SKM-1 (cell line): ENCODE measurements around the gene HOXB13.

Experiments used
- DNase-seq: peaks from one replicate; lab custom pipeline; 2025; ENCODE audit not compliant: unreplicated experiment; lab: John Stamatoyannopoulos, UW

Gene HOXB13

DNA sequence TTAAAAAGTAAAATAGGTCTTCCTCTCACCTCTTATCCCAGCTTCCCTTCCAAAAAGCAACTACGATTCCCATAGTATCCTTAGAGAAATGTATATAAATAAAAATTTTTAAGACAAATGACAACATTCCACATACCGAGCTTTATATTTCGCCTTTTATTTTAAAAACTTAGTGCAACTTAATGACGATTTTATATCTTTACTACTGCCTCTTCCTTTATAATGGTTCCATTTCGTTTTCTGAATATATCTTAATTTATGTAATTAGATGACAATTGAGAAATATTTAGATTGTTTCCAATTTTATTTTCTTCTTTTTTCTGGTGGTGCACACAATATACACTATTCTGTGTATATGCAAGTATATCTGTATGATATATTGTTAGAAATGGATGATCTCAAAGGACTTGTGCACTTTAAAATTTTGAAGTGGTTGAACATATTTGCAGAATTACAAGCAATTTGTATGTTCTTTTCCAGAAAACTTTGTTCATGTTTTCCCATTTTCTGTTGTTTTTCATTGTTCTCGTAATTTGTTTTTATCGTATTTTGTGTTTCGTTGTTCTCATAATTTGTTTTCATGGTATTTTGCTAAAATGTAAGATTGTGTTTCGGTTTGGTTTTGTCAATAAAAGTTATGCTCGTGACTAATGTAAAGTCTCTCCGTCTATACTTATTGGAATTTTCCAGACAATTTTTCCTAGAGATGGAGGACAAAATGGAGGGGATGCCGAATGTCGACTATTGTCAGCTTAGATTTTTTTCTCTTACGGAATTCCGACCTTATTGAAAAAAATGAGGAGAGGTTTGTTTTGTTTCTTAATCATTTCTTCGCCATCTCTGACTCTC lies 20.4 kb upstream of the HOXB13 start:
- DNase-seq, result no peak

- no peak for DNase-seq
These were observed 19.2 kb upstream of the HOXB13 start for GRCh38 chr17:48747445-48748363.

GRCh38 chr17:48746916-48747444 lies 18.4 kb upstream of the HOXB13 start:
- no peak for DNase-seq

DNA sequence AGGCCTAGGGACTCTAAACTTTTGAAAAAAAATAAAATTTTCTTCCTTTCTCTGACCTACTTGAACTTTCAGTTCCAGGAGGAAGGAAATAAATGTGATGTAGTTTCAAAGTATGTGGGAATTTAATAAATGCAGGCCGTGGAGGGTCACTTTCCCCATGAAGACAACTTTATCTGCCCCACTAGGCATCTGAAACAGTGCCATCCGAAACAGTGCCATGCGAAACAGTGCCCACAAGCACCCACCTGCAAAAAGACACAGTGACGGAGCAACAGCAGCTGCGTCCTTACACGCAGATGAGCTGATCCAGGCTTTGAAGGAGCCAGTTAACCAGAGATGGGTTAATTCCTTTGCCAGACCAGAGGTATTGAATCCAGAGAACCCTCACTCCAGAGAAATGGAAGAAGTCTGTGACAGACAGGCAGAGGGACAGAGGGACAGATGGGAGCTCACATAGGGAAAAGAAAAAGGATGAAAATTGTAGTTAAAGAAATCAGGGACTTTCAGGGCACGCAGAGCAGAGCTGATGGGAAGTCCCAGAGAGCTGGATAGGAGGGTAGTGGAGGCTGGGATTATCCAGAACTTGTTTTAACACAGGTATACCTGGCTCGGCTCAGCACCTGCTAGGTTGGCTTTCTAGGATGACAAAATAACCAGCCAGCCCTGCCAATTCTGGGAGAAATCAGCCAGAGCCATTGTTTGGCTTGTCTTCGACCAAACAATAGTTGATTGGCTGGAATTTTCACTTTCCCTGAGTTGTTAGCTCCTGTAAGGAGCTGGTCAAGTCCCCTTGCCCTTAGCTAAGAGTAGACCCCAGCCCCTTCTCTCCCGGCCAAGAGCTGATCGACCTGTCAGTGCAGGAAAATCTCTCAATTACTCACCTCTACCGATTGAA lies 17.1 kb upstream of the HOXB13 start:
- DNase-seq, result no peak

DNA sequence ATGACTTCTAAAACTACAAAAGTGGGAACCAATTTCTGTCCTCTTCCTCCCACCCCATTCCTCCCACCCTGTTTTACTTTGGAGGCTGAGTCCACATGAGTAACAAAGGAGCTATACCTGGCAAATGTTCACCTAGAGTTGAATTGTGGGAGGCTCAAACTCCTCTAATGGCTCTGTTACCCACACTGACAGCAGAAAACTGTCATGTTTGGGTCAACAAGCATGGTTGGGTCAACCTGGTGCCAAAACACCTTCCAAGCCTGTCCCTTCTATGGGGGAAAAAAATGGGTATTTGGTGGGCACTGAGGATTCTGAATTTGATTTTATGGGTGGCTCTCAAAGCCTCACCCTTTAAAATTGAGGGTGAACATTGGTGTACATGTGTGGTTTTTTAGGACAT lies 12.0 kb upstream of the HOXB13 start:
- DNase-seq, result no peak

DNA sequence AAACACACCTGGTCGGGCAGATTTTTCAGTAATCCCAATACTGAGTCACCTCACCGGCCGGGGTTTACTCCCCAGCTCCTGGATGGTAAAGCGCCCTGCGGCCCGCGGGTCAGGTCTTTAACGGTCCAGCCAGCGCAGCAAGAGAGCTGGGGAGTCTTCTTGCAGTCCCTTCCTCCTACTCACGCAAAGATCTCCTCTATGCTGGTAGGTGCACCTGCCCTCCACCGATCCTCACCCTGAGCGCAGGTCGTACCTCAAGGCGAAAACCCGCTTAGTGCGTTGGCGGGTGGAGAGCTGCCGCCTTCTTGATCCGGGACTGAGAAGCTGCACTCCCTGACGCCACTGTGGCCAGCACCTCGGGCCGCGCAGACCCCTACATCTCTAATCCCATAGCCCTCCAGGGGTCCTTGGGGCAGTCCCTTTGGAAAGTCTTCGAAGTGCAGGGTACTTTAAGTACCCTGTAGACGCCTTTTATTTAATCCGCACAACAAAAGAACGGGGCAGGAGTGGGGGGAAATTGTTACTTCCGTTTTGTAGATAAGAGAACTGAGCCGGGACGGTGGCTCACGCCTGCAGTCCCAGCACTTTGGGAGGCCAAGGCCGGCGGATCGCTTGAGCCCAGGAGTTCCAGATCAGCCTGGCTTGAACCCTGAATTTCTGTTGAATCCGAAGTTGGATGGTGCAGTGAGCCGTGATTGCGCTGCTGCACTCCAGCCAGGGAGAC lies 10.4 kb upstream of the HOXB13 start:
- no peak for DNase-seq

DNA sequence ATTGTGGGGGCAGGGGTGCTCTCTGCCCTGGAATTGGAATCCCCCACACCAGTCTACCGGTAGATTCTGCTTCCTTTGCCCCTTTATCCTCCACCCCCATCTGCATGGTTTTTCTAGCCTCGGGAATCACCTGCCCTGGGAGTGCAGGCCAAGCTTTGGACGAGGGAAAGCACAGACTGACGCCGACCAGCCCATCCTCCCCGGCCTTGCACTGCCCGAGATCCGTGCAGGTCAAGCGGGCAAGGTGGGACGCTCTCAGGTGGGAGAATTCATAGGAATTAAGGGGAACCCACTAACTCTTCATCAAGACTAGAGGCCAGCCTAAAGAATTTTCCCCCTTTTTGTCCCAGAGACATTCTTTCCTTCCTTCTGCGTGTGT lies 9.9 kb upstream of the HOXB13 start:
- DNase-seq, result no peak

- no peak for DNase-seq
These were observed 8.9 kb upstream of the HOXB13 start for GRCh38 chr17:48737330-48738043.

DNA sequence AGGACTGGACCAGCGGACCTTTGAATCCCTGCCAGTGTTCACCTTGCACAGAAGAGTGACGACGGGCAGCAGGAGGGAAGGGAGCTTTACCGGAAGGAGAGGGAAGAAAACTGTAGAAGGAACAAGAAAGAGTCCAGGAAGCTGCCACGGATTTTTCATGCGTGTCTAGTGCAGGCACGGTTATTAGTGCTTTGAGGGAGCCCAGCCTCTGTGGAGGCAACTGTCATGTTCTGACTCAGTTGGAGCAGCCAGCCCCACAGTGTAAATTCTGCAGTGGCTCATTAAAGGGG lies 6.5 kb upstream of the HOXB13 start:
- no peak for DNase-seq

DNA sequence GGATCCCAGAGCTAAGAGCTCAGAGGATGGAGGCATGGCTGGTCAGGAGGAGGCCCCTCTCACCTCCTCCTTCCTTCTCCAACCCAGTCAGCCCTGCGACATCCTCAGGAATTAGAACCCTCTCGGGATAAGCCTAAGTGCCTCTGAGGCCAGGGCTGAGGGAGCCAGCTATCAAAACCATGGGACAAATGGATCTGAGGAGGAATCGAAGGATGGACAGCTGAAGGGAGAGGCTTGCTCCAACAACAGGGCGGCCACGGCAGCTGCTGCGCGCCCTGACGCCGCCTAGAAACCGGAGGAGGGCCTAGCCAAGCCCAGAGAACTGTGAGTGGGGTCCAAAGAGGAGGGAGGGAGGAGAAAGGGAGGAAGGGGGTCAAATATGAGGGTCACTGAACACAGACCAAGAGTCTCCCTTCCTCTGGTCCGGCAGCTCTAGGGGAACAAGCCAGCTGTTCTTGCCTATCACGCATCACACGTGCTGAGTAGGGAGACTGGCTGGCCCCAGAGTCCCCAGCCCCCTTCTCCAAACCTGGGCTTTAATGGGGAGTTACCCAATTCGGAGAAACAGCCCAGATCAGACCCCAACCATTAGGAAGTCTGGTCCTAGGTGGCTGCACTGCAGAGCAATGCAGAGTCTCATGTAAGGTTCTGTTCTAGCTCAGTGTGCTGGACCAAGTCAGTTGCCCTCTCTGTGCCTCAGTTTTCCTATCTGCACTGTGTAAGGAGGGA lies 5.9 kb upstream of the HOXB13 start:
- DNase-seq, result no peak

DNA sequence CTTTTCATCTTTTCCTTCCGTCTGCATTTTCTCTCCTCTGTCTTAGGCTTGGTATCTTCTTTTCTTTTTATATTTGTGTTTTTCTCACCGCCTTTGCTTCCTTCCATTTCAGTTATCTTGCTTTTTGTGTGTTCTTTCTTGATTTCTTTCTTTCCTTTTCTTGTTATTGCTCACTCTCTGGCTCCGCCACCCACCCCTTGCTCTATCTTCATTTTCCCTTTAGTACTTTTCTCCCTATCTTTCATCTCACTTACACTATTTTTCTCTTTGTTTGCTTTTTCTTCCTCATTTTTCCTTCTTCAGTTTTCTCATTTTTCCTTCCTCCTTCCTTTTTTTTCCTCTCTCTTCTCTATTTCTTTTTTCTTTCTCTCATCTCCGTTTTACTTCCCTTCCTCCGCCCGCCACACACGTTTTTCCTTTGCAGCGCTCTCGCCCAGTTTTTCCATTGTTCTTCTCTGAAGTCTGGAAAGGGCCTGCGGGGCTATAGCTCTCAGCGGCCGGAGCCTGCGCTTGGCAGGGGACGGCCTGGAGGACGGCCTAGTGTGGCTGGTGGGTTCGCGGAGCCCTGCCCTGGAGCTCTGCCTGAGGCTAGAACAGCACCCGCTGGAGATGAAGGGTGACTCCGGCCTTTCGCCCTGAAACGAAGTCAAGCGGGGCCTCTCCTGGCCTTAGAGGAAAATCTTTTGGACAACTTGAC lies 5.2 kb upstream of the HOXB13 start:
- DNase-seq, result no peak

DNA sequence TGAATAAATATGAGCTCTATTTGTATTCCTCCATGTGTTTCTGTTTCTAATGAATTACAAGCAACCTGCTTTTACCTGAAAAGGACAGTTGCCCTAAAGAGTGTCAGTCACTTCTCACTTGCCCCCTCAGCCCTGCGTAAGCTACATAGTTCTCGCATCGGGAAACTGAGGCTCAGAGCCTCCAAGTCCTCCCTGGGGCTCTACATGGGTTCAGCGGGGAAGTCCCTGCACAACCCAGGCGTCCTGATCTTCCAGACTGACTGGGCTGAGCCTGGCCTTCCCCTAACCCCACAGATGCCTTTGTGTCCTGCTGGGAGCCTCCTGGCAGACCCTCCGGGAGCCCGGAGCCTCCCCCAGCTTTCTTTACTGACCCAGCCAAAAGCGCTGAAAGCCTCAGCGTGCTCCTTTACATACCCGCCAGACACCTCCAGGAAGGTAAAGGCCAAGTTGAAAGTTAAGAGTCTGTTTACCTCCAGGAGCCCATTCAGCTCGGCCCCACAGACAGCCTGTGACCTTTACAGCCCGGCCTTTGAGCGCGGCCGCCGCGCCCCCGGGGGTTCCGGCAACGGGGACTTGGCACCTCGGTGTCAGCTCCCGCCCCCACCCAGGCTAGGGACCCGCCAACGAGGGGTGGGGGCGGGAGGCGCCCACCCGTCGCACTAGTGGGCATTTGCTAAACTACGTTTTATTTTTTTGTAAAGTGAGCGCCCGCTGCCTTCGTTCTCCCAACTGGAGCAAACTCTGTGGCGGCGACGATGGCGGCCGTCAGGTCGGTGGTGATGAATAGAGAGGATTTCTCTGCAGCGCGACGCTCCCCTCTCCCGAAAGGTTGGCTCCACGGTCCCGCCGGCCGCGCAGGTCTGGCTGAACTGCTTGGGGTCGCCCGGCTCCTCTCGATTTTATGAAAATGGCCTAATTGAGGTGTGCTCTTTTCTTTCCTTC lies 4.4 kb upstream of the HOXB13 start:
- no peak for DNase-seq

DNA sequence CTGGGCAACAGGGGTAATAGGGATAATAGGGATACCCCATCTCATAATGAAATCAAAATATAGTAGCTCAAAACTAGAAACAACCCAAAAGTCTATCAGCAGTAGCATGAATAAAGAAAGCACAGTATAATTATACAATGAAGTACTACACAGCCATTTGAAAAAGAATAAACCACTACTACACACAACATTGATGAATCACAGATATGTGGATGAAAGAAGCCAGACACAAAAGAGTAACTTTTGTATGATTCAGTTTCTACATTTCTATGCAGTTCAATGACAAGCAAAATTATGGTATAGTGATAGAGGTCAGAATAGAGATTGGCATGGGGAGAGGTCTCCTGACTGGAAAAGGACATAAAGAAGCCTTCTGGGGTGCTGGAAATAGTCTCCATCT lies 2.8 kb upstream of the HOXB13 start:
- no peak for DNase-seq

DNA sequence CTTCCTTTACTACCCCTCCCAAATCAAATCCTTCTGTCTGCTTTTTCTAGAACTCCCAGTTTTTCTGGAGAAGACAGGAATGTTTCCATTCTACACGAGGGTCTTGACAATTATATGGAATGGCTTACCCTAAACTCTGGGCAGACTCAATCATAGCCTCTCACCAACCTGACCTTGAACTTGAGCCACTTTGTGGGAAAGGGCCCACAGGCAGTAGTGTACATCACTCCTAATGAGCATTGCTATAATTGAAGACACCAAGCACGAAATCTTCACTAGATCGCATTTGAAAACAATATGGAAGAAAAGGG lies 1.6 kb upstream of the HOXB13 start:
- DNase-seq, result no peak

DNA sequence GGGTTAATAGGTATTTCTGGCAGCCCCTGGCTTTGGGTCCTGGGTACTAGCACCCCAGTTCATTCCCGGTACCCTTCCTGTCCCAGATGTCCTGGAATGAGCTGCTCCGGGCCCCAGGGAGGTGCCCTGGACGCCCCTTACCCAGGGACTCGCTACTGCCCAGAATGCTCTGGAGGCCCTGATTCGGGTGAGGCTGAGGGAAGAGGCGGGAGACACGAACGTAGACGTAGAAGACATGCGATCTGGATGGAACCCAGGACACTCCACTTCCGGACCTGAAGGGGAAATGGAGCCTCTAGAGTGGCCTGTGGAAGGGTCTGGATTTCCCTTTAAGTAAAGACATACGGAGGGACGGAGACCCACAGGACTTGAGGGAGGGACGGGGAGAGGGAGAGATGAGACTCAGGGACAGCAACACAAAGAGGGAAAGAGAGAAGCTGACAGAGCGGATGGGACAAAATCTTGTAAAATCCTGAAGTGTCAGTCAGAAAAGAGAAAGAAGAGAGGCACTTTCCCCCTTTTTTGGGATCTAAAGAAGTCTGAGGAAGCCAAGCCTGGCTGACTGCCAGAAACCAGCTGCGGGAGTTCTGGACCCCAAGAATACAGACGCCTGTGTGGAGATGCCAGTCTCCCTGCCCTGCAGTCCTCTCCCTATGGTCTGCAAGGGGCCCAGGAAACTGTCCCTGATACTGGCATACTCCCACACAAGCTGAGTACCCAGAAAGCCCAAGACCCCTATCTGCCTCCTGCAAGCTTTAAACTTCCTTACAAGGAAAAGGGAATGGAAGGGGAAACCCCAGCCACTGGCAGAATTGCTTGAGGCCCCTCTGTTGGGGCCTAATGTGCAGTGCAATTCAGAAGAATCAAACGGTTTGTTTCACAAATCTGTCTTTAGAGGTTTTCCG lies 1.0 kb upstream of the HOXB13 start:
- no peak for DNase-seq

- no peak for DNase-seq
These were observed 955 bp downstream of the HOXB13 start for GRCh38 chr17:48727415-48728175.
